Tibial artery (tissue), 4 donors: ENCODE data around the gene EFNB2.

Experiments
- DNase-seq, 2 donors: peaks; one replicate each; pipeline ENCODE4 v3.0.0-alpha.2; 2019
- H3K27ac ChIP-seq, 2 donors: fragments of 200-600 bp; sonication (generic) in 1 of 2; 1 replicate in 1 of 2; 2 replicates in 1 of 2; pipeline ENCODE4 v1.5.1; 2018 to 2019; ENCODE audit warnings: mild to moderate bottlenecking in 1 of 2
- H3K27me3 ChIP-seq, 2 donors: fragments of 200-600 bp; sonication (generic) in 1 of 2; one replicate each; pipeline versions ENCODE4 v1.5.1 to v1.6.0; 2016 to 2019
- H3K36me3 ChIP-seq, 3 donors: fragments of 200-600 bp; sonication (generic) in 2 of 3; one replicate each; pipeline ENCODE4 v1.5.1; 2016 to 2019; ENCODE audit warnings: mild to moderate bottlenecking in 2 of 3
- H3K4me1 ChIP-seq, 4 donors: fragments of 200-600 bp; sonication (generic) in 2 of 4; 1 replicate in 3 of 4; 2 replicates in 1 of 4; pipeline ENCODE4 v1.5.1; 2016 to 2019
- H3K4me3 ChIP-seq, 2 donors: fragments of 200-600 bp; sonication (generic) in 1 of 2; 1 replicate in 1 of 2; 2 replicates in 1 of 2; pipeline ENCODE4 v1.5.1; 2018 to 2019; ENCODE audit warnings: mild to moderate bottlenecking in 2 of 2
- H3K9me3 ChIP-seq, 3 donors: fragments of 200-600 bp; sonication (generic) in 1 of 3; one replicate each; pipeline ENCODE4 v1.5.1; 2016 to 2019
- CTCF ChIP-seq, 2 experiments: fragments of 200-600 bp in 1 of 2; fragments of 450-650 bp in 1 of 2; IDR thresholded peaks; one replicate each; pipeline ENCODE4 v1.5.1; 2017 to 2019; ENCODE audit warnings: antibody characterized with exemption in 2 of 2, mild to moderate bottlenecking in 1 of 2, moderate library complexity in 1 of 2
- intact Hi-C: fragments of 100-400 bp; cut with DNase I; formaldehyde crosslinking; loops from one replicate; pipeline ENCODE4 v1.15.0; 2023; ENCODE audit warnings: low total_unique reads

Gene EFNB2

DNA sequence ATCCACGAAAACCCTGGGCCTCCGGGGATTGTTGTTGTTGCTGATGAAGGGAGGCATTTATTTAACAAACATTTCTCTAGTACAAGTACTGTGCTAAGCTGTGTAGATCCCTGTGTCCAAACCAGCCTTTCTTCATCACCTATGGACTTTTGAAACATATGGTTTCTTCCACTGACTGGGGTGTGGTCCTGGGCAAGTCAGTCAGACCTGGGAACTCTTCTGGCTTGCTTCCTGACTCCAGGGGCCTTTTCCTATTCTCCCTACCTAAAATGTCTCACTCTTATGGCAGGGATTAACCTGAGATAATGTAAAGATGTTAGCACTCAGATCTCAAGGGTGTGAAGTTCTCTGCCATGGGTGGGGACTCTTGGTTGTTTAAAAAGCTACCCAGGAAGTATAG, 46.8 kb downstream of the EFNB2 start:
- Histone ChIP-seq H3K9me3 (no peaks in the 10 kb centered on the region), H3K4me3 (no peak overlapping the region), H3K36me3 (peaks cover 20 to 21% (median 21%) of the 10 kb centered on the region in 3 donors), H3K27me3 (no peaks in the 10 kb centered on the region), H3K27ac (no peak overlapping the region), H3K4me1 (peaks cover 0 to 21% (median 10%) of the 10 kb centered on the region in 4 donors)
- intact Hi-C loops = no loop called here
- TF ChIP-seq CTCF (IDR thresholded peaks at IDR 0.05) = no peak
- DNase-seq = no peak

- H3K27ac ChIP-seq = no peak overlapping the region
- TF ChIP-seq CTCF (IDR thresholded peaks at IDR 0.05) = no peak
- H3K27me3 ChIP-seq = no peaks in the 10 kb centered on the region
- no peaks in the 10 kb centered on the region for H3K9me3 ChIP-seq
- intact Hi-C loops = no loop called here
- peaks cover 14 to 20% (median 15%) of the 10 kb centered on the region in 3 donors for H3K36me3 ChIP-seq
- H3K4me3 ChIP-seq = no peak overlapping the region
- DNase-seq = no peak
- peaks cover 0 to 21% (median 11%) of the 10 kb centered on the region in 4 donors for H3K4me1 ChIP-seq
These were observed 47.4 kb downstream of the EFNB2 start for GRCh38 chr13:106488076-106488475.

DNA sequence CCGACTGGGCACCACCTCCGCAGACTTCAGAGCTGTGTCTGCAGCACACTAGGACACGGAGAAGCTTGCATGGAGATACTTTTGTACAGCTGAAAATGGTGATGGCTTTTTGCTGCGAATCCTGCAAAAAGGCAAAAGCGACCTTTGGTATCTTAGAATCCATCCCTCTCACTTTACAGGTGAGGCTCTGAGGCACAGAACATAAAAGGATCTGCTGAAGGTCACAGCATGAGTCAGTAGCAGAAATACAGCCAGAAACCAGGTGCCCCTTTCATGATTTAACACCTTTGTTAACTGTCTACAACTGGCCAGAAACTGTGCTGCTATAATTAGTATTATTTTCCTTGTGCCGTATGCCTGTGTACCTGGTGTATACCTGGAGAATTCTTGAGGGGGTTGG, 48.3 kb downstream of the EFNB2 start:
- Histone ChIP-seq H3K27ac (no peak overlapping the region), H3K9me3 (peaks cover 0 to 4% (median 3%) of the 10 kb centered on the region in 3 donors), H3K4me3 (no peak overlapping the region), H3K4me1 (peaks cover 0 to 21% (median 11%) of the 10 kb centered on the region in 4 donors), H3K27me3 (no peaks in the 10 kb centered on the region), H3K36me3 (peaks cover 4 to 11% (median 5%) of the 10 kb centered on the region in 3 donors)
- DNase-seq = no peak
- intact Hi-C loops = no loop called here
- TF ChIP-seq CTCF (IDR thresholded peaks at IDR 0.05) = no peak

- no peak for DNase-seq
- no peak overlapping the region for H3K4me3 ChIP-seq
- peaks cover 0 to 4% (median 3%) of the 10 kb centered on the region in 3 donors for H3K9me3 ChIP-seq
- H3K4me1 ChIP-seq = peaks cover 0 to 24% (median 13%) of the 10 kb centered on the region in 4 donors
- intact Hi-C loops = no loop called here
- H3K27ac ChIP-seq = peak overlapping the region; percentile 83 to 90
- no peak for TF ChIP-seq CTCF (IDR thresholded peaks at IDR 0.05)
- no peaks in the 10 kb centered on the region for H3K27me3 ChIP-seq
- H3K36me3 ChIP-seq = peaks cover 0 to 5% (median 0%) of the 10 kb centered on the region in 3 donors
These were observed 49.2 kb downstream of the EFNB2 start for GRCh38 chr13:106486287-106486686.

GRCh38 chr13:106484537-106485193, 50.8 kb downstream of the EFNB2 start:
- intact Hi-C loops = no loop called here
- Histone ChIP-seq H3K9me3 (peaks cover 0 to 4% (median 3%) of the 10 kb centered on the region in 3 donors), H3K36me3 (no peaks in the 10 kb centered on the region), H3K4me3 (peak overlapping the region; percentile 29 to 37), H3K27me3 (no peaks in the 10 kb centered on the region), H3K4me1 (peaks cover 0 to 36% (median 17%) of the 10 kb centered on the region in 4 donors), H3K27ac (peak overlapping the region; percentile 83 to 90)
- peak in 1 of 2 experiments; percentile 22 for TF ChIP-seq CTCF (IDR thresholded peaks at IDR 0.05)
- DNase-seq = peak; percentile 43 to 74
